Thyroid gland (tissue), 4 donors: ENCODE data around the gene MED16.
"Not testable (repeated sequence)": the region's sequence is repeated elsewhere in the genome, so short reads cannot be mapped to it uniquely, and the experiment has no call there.

Source experiments
- CTCF ChIP-seq, 6 experiments: fragments of 200-600 bp in 3 of 6; fragments of 450-650 bp in 3 of 6; sonication (generic) in 3 of 6; IDR thresholded peaks; one replicate each; pipeline ENCODE4 v1.5.1; 2016 to 2019; ENCODE audit warnings: antibody characterized with exemption in 6 of 6, mild to moderate bottlenecking in 2 of 6, inconsistent platforms in 1 of 6, moderate library complexity in 1 of 6
- POLR2A ChIP-seq, 2 donors: fragments of 450-650 bp; IDR thresholded peaks; one replicate each; pipeline ENCODE4 v1.6.1; 2017; ENCODE audit warnings: antibody characterized with exemption in 2 of 2, mild to moderate bottlenecking in 2 of 2, moderate library complexity in 1 of 2

GRCh38 chr19:878751-879561, 14.0 kb downstream of the MED16 start:
- TF ChIP-seq CTCF, POLR2A (IDR thresholded peaks at IDR 0.05): not testable (repeated sequence)
